Epithelial cell of proximal tubule (primary cell): ENCODE results near the gene GRM5. TPM values are rescaled to one million over a fixed set of nuclear protein-coding genes. Genes with fewer than 3 reads are reported as not detected.

Experiments
- DNase-seq: peaks from one replicate; pipeline ENCODE4 v3.0.0-alpha.2; 2011; ENCODE audit warnings: low read depth
- H3K4me3 ChIP-seq: 2 replicates; pipeline ENCODE4 v1.5.1; 2011; ENCODE audit warnings: low read depth, mild to moderate bottlenecking, low read length
- CTCF ChIP-seq: conservative IDR thresholded peaks from 2 replicates; pipeline ENCODE4 v1.5.1; 2012; ENCODE audit warnings: low read depth, mild to moderate bottlenecking, low read length
- total RNA-seq: library from RNA; depleted of rRNA; stranded (reverse); fragments of >200 nt; gene quantifications from 2 replicates; pipeline ENCODE4 v1.2.3, GENCODE V29; 2015

GRM5 gene
- total RNA-seq, 1 donor from 2014 or later: 0.12 TPM

- no peak overlapping the region for H3K4me3 ChIP-seq
- no peak for DNase-seq
- TF ChIP-seq CTCF: no peak
These were observed 445.1 kb downstream of the GRM5 start for GRCh38 chr11:88620568-88621130.

- no peak overlapping the region for H3K4me3 ChIP-seq
- no peak for TF ChIP-seq CTCF
- no peak for DNase-seq
These were observed 446.0 kb downstream of the GRM5 start for GRCh38 chr11:88619656-88620385.

GRCh38 chr11:88619071-88619425 lies 446.7 kb downstream of the GRM5 start:
- DNase-seq: no peak
- no peak for TF ChIP-seq CTCF
- H3K4me3 ChIP-seq: no peak overlapping the region

- no peak for DNase-seq
- TF ChIP-seq CTCF: no peak
- no peak overlapping the region for H3K4me3 ChIP-seq
These were observed 447.3 kb downstream of the GRM5 start for GRCh38 chr11:88618327-88619070.

- TF ChIP-seq CTCF: no peak
- no peak for DNase-seq
These were observed 448.6 kb downstream of the GRM5 start for GRCh38 chr11:88617226-88617625.

GRCh38 chr11:88604260-88604659 lies 461.5 kb downstream of the GRM5 start:
- H3K4me3 ChIP-seq: no peak overlapping the region
- TF ChIP-seq CTCF: no peak
- DNase-seq: no peak

More at GRCh38 chr11:88617226-88617625, 448.6 kb downstream of the GRM5 start:
- no peak overlapping the region for H3K4me3 ChIP-seq
